BJ (cell line): ENCODE data around the gene ALG2. TPM values are rescaled to one million over a fixed set of nuclear protein-coding genes. Genes with fewer than 3 reads are reported as not detected.

Source experiments
- CTCF ChIA-PET: fragments of 350-600 bp; formaldehyde crosslinking; extraction: SDS; loops from one replicate; lab custom pipeline; 2021; ENCODE audit warnings: antibody characterized with exemption, inconsistent platforms; lab: Yijun Ruan, JAX
- POLR2A ChIA-PET: fragments of 300-600 bp; sonication (Branson Sonifier 250); formaldehyde crosslinking; extraction: SDS; loops from one replicate; lab custom pipeline; 2021; ENCODE audit warnings: antibody characterized with exemption; lab: Charles Lee
- DNase-seq: peaks from one replicate; pipeline ENCODE4 v3.0.0-alpha.2; 2011; ENCODE audit warnings: low read depth
- H3K27me3 ChIP-seq: 2 replicates; pipeline ENCODE4 v1.6.0; 2011; ENCODE audit warnings: low read length; ENCODE audit not compliant: control insufficient read depth, insufficient read depth
- H3K36me3 ChIP-seq: 2 replicates; pipeline ENCODE4 v1.5.1; 2011; ENCODE audit warnings: low read length; ENCODE audit not compliant: control insufficient read depth, insufficient read depth
- H3K4me3 ChIP-seq: 2 replicates; pipeline ENCODE4 v1.5.1; 2011; ENCODE audit warnings: low read depth, mild to moderate bottlenecking, control low read depth, low read length
- CTCF ChIP-seq: IDR thresholded peaks from 2 replicates; pipeline ENCODE4 v1.5.1; 2011; ENCODE audit warnings: low read depth, mild to moderate bottlenecking, control low read depth, inconsistent platforms, low read length, moderate library complexity; ENCODE audit not compliant: insufficient read depth
- polyA plus RNA-seq: library from polyadenylated mRNA; depleted of rRNA; stranded (reverse); fragments of >200 nt; gene quantifications from 2 replicates; pipeline ENCODE4 v1.2.3, GENCODE V29; 2011

ALG2 gene
- polyA plus RNA-seq, 1 experiment: 47.6 TPM

GRCh38 chr9:99183616-99184015 lies 38.1 kb downstream of the ALG2 start:
- no peaks in the 10 kb centered on the region for H3K36me3 ChIP-seq
- no peak overlapping the region for H3K4me3 ChIP-seq
- DNase-seq: no peak
- no peak for TF ChIP-seq CTCF
- H3K27me3 ChIP-seq: peaks cover 4% of the 10 kb centered on the region
- CTCF ChIA-PET: interaction anchor here (0.6 to 2.5 kb wide), 10 partner anchors 20 to 1142 kb away, joined by 3 to 8 read pairs (median 4); no protein-coding TSS in a partner anchor
- POLR2A ChIA-PET: no interaction called here

GRCh38 chr9:99182356-99182755 lies 39.4 kb downstream of the ALG2 start:
- TF ChIP-seq CTCF: no peak
- no peak for DNase-seq
- ChIA-PET POLR2A (no interaction called here), CTCF (interaction anchor here (0.9 to 2.1 kb wide), 6 partner anchors 9 to 1141 kb away, joined by 3 to 9 read pairs (median 4); no protein-coding TSS in a partner anchor)
- no peak overlapping the region for H3K4me3 ChIP-seq
- H3K27me3 ChIP-seq: no peaks in the 10 kb centered on the region
- H3K36me3 ChIP-seq: no peaks in the 10 kb centered on the region

GRCh38 chr9:99181621-99182020 lies 40.1 kb downstream of the ALG2 start:
- H3K27me3 ChIP-seq: no peaks in the 10 kb centered on the region
- no peak for DNase-seq
- no peaks in the 10 kb centered on the region for H3K36me3 ChIP-seq
- no peak overlapping the region for H3K4me3 ChIP-seq
- no peak for TF ChIP-seq CTCF
- ChIA-PET CTCF (interaction anchor here (0.6 to 2.1 kb wide), 4 partner anchors 9 to 70 kb away, joined by 3 to 9 read pairs (median 4); no protein-coding TSS in a partner anchor), POLR2A (no interaction called here)

- POLR2A ChIA-PET: no interaction called here
- CTCF ChIA-PET: interaction anchor here (1.3 to 2.1 kb wide), 2 partner anchors 8 to 10 kb away, joined by 3 to 9 read pairs; no protein-coding TSS in a partner anchor
- Histone ChIP-seq H3K36me3 (no peaks in the 10 kb centered on the region), H3K4me3 (no peak overlapping the region), H3K27me3 (no peaks in the 10 kb centered on the region)
- no peak for DNase-seq
- no peak for TF ChIP-seq CTCF
These were observed 40.5 kb downstream of the ALG2 start for GRCh38 chr9:99181206-99181605.

- DNase-seq: no peak
- no peaks in the 10 kb centered on the region for H3K27me3 ChIP-seq
- ChIA-PET CTCF (no interaction called here), POLR2A (no interaction called here)
- H3K4me3 ChIP-seq: no peak overlapping the region
- TF ChIP-seq CTCF: no peak
- H3K36me3 ChIP-seq: no peaks in the 10 kb centered on the region
These were observed 41.1 kb downstream of the ALG2 start for GRCh38 chr9:99180662-99181061.
